ENCODE results near the gene MEN1. TPM values are rescaled to one million over a fixed set of nuclear protein-coding genes. Genes with fewer than 3 reads are reported as not detected.
A peak's percentile ranks its signal among the peaks of the same experiment; 100 is the strongest.

The MEN1 gene
- total RNA-seq, 1 experiment from 2014 or later, result 18.6 TPM

DNA sequence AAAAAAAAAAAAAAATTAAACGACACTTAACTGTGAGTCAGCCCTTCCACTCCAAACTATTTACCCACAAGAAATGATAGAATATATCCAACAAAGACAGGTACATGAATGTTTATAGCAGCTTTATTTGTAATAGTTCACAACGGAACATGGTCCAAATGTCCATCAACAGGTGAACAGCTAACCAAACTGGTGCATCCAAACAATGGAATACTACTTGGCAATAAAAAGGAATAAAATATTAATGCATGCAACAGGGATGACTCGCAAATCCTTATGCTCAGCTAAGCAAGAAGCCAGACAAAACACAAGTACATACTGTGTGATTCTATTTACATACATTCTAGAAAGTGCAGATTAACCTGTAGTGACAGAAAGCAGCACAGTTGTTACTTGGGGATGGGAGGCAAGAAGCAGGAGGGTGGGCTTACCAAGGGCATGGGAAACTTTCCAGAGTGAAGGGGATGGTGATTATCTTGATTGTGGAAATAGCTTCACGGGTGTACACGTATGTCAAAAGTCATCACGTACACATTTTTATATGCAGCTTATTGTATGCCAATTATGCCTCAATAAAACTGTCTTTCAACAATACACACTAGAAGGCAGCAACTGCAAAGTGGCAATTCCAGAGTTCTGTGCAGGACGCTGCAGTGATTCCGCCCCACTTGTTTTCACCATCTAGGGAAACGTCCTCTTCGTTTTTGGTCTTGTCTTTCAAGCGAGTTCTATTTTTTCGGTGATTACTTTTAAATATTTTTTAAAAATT is 25.4 kb downstream of the MEN1 start:
- no peak for DNase-seq (ENCODE audit: low read depth)

DNA sequence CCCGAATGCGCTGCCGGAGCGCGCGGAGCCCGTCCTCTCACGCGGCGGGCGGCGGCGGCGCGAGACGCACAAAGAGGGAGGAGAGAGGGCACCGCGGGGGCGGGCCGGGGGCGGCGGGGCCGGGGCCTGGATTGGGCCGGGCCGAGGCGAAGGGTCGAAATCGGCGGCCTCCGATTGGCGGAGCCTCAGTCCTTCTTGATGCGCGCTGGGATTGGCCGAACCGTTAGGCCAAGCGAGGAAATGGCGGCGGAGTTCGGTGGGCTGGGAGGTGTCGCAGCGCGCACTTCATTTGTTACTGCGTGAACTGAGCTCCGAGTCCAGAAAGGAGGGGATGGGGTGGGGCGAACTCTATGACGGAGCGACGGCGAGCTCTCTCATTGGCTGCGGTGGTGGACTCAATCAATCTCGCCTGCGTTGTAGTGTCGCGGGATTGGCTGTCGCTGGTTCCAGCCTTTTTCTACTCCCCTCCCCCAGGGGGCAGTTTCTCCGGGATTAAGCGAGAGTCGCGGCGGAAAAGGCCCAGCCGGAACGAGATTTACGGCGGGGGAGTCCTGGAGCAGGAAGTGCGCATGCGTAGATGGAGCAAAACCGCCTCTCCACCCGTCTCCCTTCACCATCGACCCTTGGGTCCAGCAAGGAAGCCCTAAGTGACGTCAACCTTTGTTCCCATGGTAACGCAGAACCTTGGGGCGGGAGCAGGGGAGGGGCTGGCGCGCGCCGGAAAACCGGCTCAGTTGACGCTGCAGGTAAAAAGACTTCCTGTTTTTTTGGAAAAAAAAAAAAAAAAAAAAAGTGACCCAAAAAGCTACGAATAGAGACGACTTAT is 31.7 kb downstream of the MEN1 start, which contains the start of gene SF1:
Gene SF1 (minus strand): TSS at position 70 of the 826 bp plus-strand sequence. CDS start 150 bp downstream, outside the sequence.
- DNase-seq (ENCODE audit: low read depth), result peak; percentile 100

DNA sequence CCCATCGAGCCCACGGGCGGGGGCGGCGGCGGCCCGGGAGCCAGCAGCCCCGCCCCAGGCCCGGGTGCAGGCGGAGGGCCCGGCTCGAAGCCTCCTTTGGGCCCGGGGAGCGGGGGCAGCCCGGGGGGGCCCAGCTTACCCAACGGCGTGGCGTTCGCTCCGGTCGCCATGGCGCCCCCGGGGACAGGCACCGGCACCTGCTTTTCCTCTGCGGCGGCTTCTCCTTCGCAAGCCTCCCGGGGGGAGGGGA is 32.2 kb downstream of the MEN1 start:
- no peak for DNase-seq (ENCODE audit: low read depth)

DNA sequence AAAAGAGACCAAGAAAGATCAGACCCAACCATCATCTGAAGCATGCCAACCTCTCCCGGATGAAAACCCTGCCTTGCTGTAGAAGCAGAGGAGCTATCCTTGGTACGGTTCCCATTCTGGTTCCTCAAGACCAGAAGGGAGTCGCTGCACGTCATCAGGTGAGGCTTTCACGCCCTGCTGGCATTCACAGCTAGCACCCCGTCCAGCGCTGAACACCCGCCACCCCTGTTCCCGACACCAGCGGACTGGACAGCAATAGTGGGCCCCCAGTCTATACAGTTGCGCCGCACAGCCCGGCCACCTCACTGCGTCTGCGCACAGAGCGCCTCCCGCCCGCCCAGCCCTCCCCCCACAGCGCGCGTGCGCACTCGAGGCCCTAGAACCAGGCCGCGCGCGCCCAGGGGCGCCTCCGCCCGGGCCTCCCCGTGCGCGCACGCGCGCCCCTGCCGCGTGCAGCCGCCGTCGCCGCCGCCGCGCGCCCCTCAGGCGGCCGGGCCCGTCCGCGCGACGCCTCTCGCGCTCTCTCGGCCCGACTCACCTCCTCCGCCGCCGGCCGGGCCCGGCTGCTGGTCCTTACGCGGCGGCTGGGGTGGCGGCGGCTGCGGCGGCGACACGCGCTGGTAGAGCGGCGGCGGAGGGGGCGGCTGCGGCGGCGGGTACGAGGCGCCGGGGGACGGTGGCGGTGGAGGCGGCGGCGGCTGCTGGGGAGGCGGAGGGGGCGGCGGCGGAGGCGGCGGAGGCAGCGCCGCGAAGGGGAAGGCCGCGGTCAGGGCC is 32.7 kb downstream of the MEN1 start:
- peak; percentile 73 for DNase-seq (ENCODE audit: low read depth)

DNA sequence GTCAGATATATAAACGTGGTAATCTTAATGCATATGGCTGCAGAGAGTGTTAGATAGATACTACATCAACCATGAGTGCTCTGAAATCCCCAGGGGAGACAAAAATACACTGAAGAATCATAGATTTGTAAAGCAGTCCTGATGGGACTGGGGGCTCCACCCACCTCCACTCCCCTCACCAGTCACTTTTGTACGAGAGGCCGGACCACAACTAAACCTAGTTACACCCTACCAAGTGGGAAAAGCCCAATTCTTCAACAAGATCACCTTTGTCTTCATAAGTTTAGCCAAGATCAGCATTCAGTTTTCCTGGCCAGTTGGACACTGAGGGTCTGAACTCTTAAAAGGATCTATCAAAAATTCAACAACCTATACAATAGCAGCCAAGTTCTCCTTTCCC is 33.5 kb downstream of the MEN1 start:
- no peak for DNase-seq (ENCODE audit: low read depth)

DNA sequence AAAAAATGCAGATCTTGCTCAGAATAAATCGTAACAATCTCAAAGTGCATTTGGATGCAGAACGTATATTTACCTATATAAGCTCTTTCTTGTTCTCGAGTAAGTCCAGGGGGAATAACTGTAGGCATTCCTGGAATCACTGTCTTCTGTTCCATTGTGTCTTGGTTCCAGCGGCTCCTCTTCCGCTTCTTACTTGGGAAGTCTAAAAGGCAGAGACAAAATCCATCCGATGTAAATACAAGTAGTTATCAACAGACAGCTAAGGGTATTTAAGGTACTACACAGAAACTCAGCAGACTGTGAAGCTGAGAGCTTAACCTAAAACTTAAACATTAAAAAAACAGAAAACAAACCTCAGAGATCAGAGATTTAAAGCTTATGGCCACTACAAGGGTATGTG is 33.9 kb downstream of the MEN1 start:
- no peak for DNase-seq (ENCODE audit: low read depth)

DNA sequence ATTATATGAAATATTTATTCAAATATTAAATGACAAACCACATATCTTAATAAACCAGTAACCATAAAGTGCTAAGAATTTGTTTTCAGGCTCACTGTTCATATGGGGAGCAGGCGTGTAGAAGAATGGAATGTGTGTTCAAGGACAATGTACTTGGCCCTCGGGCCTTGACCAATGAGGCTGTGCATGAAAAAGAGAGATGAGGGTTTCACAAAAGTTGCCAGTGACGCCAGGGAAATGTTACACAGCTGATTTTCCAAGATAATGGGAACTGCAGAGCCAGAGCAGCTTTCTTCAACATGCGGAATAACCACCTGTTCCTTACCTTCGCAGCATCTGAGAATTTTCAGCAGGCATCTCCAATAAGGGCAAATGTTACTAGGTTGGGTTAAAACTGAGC is 36.2 kb downstream of the MEN1 start:
- no peak for DNase-seq (ENCODE audit: low read depth)

DNA sequence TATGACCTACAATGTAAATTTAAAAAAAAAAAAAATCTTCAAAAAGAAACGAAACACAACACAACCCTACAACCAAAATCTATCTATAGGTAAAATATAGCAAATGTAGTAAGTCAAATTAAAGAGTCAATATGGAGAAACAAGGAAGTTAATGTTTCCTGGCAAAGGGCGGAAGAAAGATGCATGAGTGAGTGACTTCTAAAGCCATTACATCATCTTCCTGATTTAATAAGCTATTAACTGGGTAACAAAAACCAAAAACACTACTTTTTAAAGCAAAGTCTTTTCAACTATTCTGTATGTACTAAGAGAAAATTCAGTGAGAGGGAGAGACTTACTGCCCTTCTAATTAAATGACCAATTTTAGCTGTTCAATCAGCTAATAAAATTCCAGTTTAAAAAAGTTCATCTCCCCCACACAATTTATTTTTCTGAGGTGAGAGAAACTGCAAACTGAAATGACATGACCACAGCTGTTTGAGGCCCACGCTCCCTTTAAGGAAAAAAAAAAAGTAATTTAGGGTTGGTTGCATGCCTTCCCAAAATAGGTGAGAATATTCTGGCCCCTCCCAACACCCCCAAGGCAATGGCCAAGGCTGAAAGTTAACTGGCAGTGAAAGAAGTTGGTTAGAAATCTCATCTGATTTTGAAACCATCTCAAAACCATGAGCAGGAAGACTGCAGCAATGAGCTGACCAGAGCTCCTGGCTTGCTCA is 37.9 kb downstream of the MEN1 start:
- no peak for DNase-seq (ENCODE audit: low read depth)

DNA sequence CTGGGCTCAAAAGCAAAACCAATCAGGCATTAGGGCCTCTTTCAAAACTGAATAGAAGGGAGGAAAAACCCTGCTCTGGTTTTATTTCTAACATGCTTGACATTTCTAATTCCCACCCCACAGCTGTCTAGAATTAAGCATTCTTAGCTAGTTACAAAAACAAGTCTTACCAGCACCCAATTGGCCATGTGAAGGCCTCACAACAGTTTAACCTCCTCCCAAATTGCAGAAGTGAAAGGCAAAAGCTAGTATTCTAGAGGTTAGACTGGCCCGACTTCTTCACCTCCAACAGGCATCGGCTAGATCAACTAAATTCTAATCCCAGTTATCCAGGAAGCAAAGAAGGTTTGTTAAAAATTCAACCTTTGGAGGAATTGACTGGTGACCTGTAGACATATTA is 38.5 kb downstream of the MEN1 start:
- no peak for DNase-seq (ENCODE audit: low read depth)

DNA sequence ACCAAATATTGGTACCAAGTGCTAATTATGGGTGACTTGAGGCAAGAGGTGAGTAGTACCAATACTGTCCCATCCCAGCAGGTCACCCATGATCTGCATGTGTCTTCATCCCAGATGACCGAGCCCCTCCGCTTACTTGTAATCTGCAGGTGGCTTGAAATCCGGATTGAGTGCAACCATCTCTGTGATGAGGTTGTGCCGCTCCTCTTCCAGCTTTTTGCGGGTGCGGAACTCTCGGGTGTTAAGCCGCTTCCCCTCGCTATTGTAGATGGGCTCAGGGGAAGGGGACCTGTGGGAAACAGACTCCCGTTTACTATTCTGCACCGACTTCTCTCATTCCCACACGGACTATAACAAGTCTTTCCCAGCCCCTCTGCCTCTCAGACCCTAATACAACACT is 40.2 kb downstream of the MEN1 start:
- no peak for DNase-seq (ENCODE audit: low read depth)

DNA sequence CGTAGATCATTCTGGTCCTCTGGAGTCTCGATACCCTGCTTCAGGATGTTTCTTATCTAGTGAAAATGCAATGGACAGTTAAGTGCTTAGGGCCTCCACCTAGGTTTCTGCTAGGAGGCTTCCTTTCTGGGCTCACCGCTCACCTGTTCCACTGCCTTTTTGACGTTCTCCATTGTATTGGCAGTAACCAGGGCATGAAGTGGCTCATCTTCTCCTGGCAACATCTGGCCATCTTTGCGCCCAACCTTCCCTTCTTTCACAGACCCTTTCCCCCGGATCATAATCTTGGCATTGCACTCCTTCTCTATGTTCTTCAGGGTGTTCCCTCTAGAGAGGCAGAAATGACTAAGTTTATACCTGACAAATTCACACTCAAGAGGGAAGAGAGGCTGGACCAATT is 41.1 kb downstream of the MEN1 start:
- no peak for DNase-seq (ENCODE audit: low read depth)

DNA sequence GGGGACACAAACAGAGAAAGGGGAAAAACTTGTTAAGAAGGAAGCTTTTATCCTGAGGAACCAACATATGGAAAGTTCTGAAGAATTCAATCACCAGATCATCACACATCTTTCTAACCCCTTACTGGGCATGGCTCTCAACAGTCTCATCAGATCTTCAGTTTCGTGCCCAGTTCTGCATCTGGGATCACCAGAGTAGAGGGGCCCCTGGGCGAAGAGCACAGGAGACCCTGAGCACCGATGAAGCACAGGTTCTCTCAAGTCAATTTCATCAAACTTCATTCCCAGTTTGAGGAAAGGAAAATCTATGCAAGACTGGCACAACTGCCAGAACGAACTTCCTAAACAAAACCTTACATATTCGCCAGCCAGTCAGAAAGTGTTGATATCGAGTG is 42.1 kb downstream of the MEN1 start:
- DNase-seq (ENCODE audit: low read depth), result no peak

DNA sequence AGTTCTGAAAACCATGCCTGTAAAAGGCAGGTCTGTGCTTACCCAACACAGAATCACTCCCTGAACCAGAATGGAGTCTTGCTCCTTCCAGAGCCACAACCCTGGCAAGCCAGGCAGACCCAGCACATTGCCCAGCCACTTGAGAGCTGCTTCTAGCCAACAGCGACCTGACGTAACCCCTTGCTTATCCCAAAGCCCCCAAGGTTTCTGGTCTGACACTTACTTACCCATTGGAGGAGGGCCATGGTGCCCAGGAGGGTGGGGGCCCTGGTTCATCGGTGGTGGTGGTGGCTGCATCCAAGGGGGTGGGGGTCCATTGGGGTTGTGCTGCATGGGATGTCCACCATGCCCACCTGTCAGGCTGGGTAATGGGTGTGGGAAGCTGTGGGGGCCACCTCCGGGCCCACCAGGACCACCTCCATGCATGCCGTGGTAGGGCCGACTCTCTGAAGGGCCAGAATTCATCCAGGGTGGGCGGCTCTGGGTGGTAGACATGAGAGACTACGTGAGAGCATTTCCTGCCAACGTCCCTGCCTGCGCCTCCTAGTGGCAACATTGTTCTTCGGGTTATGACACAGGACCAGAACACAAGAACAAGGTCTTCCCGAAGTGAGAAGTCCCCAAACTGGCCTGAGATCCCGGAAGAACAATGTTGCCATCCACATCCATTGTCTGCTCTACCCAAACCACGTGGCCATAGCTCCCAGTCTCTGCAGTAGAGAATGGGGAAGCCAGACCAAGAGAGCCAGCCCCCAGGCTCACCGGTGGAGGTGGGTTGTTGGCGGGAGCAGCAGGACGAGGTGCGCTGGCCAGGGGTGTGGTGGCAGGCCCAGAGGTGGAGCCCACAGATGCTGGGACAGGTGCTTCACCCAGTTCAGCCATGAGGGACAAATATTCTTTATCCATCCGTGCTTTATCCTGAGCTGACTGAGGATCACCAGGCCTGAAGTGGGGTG is 42.7 kb downstream of the MEN1 start:
- peak; percentile 48 for DNase-seq (ENCODE audit: low read depth)

DNA sequence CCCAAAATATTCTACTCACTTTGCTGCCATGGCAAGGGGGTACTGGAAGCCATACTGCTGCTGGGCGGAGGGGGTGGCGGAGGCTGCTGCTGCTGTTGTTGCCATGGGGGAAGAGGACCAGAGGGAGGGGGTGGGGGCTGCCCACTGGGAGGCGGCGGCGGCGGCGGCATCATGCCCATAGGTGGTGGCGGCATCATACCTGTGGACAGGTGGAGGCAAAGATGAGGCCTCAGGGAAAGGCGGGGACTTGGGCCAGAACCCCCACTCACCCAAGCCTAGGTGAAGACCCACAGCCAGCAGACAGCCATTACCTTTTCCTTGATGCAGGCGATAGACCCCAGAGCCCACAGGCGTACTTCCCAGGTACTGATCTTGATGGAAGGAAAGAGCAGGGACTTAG is 43.5 kb downstream of the MEN1 start:
- no peak for DNase-seq (ENCODE audit: low read depth)

DNA sequence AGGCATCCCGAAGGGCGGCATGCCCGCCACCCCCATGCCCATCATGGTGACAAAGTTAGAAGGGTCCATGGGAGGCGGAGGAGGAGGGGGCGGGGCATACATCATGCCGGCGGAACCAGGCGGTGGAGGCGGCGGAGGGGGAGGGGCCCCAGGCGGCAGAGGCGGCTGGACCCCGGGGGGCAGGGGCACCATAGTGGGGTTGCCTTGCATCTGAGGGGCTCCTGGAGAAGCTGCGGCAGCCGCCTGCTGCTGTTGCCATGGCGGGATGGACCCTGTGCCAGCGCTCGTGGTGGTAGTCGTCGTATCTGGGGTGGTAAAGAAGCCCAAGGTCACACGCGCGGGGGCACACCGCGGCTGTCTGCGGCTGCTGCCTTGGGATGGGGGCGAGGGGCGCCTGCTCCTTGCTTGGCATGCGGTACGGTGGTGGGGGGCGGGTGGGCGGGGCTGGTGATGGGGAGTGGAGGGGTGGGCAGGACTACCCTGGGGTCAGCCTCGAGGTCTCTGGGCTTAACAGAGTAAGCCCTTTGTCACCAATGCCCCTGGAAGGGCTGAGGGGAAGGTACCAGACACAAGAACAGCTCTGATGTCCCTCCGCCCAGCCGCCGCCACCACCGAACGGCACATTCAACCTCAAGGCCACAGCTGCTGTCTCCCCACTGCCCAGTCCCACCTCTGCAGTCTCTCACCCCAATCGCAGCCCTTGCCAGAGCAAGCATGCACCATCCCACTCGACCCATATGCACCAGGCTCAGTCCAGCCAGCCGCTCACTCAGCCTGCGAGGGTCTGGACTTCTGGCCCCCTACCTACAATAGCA is 44.3 kb downstream of the MEN1 start:
- no peak for DNase-seq (ENCODE audit: low read depth)

DNA sequence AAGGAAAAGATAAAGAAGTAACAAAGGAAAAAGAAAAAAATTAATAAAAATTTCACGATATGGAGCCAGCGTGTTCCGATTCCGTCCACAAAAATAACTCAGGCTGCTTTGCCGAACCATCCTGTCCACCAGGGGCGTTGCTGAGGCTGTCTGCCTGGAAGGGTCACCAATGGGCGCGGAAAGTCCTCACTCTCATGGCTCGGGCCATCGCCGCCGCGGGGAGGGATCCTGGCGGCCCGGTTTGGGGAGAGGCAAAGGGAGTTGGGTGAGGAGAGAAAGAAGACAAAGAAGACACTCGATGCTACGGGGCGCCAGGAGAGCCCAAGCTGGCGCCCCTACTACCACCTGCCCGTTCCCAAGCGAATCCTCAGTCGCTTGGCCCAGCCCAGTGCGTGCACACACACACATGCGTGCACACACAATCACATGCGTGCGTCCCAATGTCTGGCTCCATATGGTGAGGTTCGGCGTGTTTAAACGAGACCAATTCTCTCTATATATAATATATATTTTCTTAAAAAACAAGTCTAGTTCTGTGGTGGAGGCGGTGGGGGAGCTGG is 45.0 kb downstream of the MEN1 start:
- DNase-seq (ENCODE audit: low read depth), result no peak

DNA sequence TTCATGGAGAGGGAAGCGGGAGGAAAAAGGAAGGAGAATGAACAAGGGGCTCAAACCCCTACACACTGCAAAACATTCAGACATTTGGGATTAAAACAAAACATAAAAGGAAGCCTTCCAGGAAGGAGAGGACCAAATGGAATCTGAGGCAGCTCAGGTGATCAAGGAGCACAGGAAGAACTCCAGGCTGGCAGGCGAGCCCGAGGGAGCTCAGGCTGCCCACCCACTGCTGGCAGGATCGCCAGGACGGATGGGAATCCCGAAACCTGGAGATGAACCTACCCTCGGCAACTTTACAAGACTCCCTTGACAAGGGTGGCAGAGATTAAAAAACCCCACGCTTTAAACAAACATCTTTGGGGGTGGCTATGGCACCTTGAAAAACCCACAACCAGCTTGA is 45.6 kb downstream of the MEN1 start:
- DNase-seq (ENCODE audit: low read depth), result no peak

DNA sequence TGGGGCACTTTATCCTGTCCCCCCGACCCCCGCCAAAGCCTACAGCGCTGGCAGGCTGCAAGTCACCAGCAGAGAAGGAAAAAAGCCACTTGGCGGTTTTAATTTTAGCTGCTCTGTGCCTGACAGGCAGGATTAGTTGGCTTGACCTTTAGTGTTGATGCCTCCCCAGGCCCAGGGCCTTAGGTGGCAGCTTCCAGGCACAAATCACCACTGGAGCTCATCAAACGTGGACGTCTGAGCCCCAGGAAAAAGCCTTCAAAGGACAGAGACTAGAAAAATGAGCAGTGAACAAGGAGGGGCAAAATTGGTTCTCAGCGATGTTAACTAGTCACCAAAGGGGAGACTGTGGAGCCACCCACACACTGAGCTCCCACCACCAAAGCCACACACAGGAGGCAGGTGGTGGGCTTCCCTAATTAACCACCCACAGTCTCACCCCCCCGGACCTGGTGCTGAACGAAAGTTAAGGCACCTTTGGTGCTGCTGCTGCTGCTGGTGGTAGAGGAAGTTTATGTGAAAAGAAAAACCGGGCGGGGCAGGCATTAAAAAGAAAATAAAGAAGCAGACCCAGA is 46.2 kb downstream of the MEN1 start:
- DNase-seq (ENCODE audit: low read depth), result peak; percentile 22

DNA sequence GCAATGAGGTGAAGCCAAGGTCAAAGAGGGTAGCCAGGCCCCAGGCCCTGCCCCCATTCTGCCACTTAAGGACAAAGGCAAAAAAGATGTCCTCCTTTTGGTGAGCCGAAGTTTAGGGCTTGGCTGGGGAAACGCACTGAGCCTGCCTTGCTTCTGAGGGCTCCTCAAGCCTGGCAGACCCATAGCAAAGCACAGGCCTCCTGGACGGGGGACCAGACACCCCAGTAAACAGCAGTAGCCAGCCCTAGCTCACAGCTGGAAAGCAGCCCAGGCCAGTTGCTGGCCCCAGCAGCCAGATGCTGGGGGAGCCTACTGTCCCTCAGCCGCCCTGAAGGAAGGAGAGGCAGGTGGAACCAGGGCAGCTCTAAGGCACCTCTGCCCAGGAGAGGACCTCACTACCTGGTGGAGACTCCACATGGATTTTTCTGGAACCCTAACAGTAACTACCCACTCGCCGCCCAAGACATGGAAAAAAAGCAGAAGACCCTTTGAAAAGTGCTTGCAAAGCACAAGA is 46.8 kb downstream of the MEN1 start:
- no peak for DNase-seq (ENCODE audit: low read depth)

All from M059J (cell line).